Stimulated activated CD4-positive, alpha-beta T cell treated with anti-CD3 and anti-CD28 coated beads, Interleukin-12 subunit alpha, Interleukin-12 subunit beta, amount 100 ng/mL, for 4 hours (primary cell): ENCODE results near the gene COBL.

ENCODE experiments used
- DNase-seq: peaks from one replicate; pipeline ENCODE4 v3.0.0-alpha.2; 2020

COBL gene

GRCh38 chr7:51031791-51032515 is 284.7 kb downstream of the COBL start:
- no peak for DNase-seq

GRCh38 chr7:51031216-51031615 is 285.4 kb downstream of the COBL start:
- DNase-seq, result no peak

DNA sequence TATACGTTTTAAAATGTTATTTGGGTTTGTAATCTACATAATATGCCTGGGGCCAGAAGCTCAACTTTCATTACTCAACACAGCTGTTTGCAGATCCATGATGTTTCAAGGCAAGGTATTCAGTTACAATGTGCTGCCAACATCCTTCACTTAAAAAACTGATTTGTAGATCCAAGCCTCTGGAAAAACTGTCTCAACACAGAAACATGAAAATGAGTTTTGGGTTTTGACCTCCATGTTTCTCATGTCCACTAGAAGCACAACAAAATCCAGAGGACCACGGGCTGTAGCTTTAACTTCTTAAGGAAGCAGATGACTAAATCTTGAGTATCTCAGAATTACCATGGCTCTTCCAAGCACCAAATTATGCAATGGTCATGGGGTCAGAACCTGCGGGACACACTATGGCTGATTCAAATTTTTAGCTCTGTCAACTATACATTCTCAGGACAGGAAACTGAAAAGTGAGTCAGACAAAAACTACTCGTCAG is 286.9 kb downstream of the COBL start:
- no peak for DNase-seq

DNA sequence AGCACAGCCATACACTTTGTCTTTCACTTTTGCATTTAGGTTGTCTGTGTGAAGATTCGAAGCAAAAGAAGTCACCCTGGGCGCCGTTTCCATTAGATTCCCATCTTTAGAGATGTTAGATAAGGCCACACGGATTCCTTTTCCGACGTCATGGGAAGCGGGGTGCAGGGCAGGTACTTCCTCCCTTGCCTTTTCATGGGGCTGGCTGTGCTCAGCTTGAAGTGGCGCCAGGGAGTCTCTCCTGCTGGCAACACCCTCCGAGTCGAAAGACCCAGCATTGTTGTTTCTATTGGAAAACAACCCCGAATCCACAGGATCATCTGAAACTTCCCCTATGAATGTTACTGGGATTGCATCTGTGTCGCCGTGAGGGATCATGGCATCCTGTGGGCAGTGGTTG is 287.5 kb downstream of the COBL start:
- DNase-seq, result no peak

DNA sequence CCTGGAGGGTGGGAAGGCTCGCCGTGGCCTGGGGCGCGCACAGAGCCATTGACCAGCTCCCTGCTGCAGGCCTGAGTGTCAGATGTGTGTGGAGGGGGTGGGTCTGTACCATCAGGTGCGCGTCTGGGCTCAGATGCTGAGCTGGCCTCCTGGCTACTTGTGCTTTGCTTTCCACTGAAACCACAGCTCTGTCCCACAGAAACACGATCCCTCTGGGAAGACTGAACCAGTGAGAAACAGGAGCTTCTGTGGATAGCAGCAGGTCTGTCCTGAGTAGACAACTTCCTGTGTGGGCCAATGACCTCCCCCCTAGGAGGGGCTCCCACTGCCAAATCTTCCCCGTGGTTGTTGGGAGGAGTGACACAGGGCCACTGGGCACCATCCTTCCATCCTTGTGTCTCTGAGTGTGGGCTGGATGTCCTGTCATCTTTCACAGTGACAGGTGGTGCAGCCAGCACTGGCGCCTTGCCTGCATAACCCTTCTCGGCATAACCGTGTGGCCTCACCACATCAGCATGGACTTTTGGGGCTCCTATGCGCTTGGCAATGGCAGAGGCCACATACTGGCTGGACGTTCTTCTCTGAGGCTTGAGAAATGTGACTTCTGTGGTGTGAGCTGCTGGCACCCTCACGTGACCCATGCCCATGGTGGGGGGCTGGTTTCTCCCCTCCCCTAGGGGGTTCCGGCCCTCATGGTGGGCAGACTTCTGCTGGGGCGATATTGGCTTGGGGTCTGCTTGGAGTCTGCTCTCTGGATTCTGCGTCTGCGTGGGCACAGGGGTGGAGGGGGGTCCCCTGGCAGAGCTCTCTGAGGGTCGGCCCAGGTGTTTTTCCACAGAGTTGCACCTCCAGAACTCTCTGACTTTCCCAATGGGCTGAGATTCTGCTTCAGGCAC is 288.4 kb downstream of the COBL start:
- no peak for DNase-seq

DNA sequence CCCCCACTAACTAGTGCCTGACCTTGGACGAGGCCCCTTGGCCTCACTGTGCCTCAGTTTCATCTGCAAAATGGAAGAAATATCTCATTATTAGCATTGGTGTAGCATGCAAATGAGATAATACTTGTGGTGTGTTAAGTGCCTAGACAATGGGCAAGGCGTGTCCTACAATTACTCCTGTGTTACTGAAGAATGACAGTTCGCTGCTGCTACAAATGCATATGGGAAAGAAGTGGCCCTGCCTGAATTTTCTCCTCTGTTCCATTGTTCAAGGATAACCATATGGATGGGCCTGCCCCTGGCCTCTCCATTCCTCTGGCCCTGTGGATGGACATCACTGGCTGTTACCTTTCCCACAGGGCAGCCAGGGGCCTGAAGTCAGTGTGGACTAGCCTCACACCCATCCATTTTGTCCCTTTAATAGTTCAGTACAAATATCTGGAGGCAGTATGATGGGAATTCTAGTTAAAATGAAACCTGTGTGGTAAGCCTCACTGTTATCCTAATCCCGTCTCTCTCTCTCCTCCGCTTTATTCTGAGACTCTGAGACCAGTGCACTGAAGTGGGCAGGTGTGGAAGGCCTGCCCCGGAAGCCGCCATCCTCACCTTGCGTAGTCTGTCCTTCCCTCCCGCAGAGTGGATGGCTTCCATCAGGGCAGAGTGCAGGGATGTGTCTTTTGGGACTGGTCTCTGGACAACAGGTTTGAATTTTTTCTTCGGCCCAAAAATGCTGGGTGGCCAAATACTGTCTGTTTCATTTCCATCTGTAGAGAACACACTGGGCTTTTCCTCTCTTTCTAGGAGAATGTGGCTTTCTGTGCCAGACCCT is 289.3 kb downstream of the COBL start:
- DNase-seq, result no peak

DNA sequence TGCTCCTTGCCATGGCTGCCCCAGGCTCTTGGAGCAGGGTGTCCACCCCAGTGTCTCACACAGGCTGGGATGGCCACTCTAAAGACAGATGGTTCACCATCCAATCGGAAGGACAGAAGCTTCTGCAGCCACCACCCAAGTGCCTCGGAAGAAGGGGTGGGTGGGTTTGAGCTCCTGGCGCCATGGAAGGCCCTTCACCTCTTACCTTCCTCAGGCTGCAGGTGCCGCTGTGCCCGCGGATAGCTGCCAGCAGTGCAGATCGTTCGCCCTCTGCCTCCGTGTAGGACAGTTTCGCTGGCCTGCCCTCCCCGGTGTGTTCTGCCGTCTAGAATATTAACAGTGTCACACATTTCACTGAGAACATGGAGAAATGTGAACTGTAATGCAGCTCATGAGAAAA is 290.3 kb downstream of the COBL start:
- DNase-seq, result no peak

DNA sequence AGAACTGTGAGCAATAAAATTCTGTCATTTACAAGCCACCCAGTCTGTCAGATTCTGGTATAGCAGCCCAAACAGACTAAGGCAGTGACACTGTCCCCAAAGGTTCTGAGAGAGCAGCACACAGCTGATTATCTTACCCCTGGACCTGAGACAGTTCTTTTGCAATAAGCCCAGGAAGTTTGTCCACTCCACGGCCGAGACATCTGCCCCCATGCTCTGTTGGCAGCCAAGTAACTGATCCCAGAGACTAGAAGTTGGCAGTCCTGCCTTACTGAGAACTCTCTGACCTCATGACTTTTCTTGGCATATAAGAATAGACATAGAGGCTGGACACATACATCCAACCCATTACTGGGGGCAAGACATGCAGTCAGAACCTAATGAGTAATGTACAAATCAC is 290.9 kb downstream of the COBL start:
- DNase-seq, result no peak

- no peak for DNase-seq
Measured at GRCh38 chr7:51024867-51025266, 291.7 kb downstream of the COBL start.

- DNase-seq, result no peak
Measured at GRCh38 chr7:51023547-51023946, 293.1 kb downstream of the COBL start.

- DNase-seq, result no peak
Measured at GRCh38 chr7:51022821-51023220, 293.8 kb downstream of the COBL start.

DNA sequence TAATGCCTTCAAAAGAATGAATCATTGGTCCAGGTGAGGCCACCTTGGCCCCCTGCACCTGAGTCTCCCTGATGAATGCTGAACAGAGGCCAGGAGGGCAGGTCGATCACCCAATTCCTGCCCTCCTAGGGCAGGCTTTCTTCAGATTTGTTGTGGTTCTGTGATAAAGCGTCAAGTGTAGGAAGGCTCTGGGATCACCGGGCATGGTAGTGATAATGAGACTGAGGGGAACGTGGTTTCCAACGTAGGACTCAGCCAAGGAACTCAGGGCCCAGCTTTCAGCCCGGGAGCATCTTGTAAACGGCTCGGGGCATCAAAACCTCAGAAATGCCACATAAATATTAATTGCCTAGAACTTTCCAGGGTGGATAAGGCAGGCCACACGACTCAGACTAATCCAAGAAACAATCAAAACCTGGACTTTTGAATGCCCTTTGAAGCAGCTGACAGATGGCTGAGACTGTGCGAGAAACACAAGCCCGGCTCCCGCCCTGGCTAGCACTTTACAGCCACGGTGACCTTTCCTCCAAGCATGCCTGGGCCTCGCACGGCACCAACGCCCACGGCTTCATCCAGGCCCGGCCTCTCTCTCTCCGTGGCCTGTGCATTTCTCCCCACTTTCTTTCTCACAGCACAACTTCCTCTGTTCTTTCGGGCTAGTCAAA is 294.6 kb downstream of the COBL start:
- no peak for DNase-seq

- no peak for DNase-seq
Measured at GRCh38 chr7:51020944-51021343, 295.7 kb downstream of the COBL start.

DNA sequence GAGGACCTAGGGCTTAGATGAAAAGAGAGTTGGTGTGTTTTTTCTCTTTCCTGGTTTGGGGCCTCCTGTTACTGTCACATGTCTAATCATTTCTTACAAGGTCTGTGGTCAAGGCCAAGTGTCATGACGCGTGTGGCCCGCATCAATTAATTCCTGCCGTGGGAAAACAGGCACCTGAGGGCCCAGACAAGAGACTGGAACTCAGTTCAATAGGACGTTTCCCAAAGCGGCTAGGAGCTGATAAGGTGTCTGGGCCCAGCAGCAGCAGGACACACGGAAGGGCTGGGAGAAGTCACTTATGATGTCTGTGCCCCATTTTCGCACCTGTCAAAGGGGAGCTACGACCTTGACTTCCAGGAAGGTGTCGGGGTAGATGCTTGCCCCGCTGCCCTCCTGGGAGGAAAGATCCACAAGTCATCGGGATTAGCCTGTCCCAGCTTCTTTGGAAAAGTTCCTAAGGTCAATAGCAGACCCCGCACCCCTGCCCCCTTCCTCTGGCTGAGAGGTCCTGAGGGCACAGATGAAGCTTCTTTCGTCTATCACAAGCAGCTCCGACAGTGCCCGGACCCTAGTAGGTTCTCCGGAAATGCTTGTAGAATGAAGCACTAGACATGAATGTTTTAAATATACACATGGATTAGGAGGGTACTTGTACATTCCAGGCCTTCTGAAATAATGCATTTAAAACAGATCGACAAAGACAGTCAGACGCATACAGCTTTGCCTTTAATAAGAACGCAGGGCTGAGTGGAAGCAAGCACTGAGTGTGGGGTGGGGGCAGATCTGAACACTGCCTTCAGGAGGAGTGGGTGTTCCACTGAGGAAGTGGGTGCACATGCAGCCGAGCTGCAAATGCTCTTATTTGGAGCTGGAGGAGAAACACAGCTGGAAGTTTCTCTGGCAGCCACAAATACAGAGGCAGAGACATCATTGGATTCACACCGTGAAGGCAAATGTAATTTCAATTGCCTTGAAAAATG is 296.4 kb downstream of the COBL start:
- no peak for DNase-seq

- no peak for DNase-seq
Measured at GRCh38 chr7:51019191-51019844, 297.3 kb downstream of the COBL start.

DNA sequence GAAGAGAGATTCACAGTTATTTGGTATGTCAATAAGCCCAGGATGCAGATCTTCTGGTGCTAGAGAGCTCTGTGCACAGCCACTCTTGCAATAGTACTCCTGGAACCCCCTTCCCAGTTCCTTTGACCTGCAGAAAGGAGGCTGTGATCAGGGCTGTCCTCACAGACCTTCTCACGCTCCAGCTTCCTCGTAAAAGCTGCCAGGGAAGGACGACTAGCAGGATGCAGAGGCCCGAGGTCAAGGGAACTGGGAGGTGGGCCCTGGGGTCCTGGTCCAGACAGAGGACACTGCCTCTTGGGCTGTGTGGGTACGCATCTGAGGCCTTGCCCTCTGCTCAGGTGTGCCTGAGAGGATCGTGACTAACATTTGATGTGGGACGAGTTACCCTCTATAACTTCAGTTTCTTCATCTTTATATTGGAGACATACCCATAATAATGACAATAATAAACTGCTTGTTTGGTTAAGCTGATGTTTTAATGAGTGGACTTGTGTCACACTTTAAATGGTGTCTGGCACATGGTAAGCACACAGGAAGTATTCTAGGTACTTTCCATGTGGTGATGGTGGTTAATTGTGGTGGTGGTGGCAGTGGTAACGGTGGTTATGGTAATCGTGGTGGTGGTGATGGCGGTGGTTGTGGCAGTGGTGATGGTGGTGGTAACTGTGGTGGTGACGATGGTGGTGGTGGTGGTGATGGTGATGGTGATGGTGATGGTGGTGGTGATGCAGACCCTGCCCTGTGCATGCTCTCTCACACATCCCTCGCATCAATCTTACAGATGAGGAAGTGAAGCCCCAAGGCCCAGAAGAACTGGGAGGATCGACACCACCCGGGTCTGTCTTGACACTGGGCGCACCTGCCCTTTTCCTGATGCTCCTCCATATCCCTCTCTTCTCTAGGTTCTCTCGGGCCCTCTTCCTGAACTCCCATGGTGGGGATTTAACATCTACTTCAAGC is 298.8 kb downstream of the COBL start:
- DNase-seq, result no peak

- no peak for DNase-seq
Measured at GRCh38 chr7:51016546-51016945, 300.1 kb downstream of the COBL start.

GRCh38 chr7:51015581-51015980 is 301.0 kb downstream of the COBL start:
- no peak for DNase-seq

DNA sequence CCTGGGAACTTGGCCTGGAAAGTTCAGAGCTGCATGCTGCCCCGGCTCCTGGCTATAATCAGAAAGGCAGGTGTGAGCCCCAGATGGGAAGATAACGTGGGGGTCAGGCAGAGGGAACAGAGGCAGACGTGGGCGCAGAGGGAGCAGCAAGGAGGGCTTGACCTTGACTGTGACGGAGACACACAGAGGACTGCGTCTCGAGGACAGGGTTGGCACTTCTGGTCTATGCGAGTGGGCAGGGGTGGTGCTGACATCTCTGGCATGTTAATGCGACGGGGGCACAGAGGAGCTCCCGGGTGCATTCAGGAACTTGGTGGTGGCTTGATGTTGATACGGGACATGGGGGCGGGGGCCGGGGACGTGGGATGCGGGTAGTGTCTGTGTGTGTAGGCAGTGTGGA is 301.8 kb downstream of the COBL start:
- no peak for DNase-seq
